Endometrial microvascular endothelial cells (primary cell): ENCODE results near the gene UST. TPM values are rescaled to one million over a fixed set of nuclear protein-coding genes. Genes with fewer than 3 reads are reported as not detected.
"Not testable (repeated sequence)": the region's sequence is repeated elsewhere in the genome, so short reads cannot be mapped to it uniquely, and the experiment has no call there.

Source experiments
- in situ Hi-C: cut with HindIII; loops from 2 replicates; pipeline ENCODE4 v1.10.0; 2017; ENCODE audit warnings: low sequenced_read_pairs, low pct_unique_long_range_greater_than_20kb; ENCODE audit errors: inconsistent ontology term
- total RNA-seq: library from RNA; depleted of rRNA; stranded (reverse); fragments of >200 nt; gene quantifications from one replicate; pipeline ENCODE4 v1.2.3, GENCODE V29; 2015; ENCODE audit errors: inconsistent ontology term

The UST gene
- total RNA-seq, 1 donor from 2014 or later: 0.09 TPM

GRCh38 chr6:148761527-148762011, 14.7 kb downstream of the UST start:
- in situ Hi-C loops: no loop called here

- in situ Hi-C loops: no loop called here
Observed at GRCh38 chr6:148762231-148762630, 15.4 kb downstream of the UST start.

- in situ Hi-C loops: not testable (repeated sequence)
Observed at GRCh38 chr6:148764259-148765020, 17.6 kb downstream of the UST start.

- in situ Hi-C loops: no loop called here
Observed at GRCh38 chr6:148765898-148766808, 19.3 kb downstream of the UST start.

- in situ Hi-C loops: no loop called here
Observed at GRCh38 chr6:148768646-148769270, 21.9 kb downstream of the UST start.

GRCh38 chr6:148769304-148769968, 22.6 kb downstream of the UST start:
- in situ Hi-C loops: no loop called here

- in situ Hi-C loops: no loop called here
Observed at GRCh38 chr6:148770408-148771211, 23.8 kb downstream of the UST start.

GRCh38 chr6:148771212-148771601, 24.4 kb downstream of the UST start:
- in situ Hi-C loops: no loop called here

GRCh38 chr6:148771896-148772554, 25.2 kb downstream of the UST start:
- in situ Hi-C loops: no loop called here

- in situ Hi-C loops: no loop called here
Observed at GRCh38 chr6:148775161-148775560, 28.3 kb downstream of the UST start.

GRCh38 chr6:148776321-148777308, 29.8 kb downstream of the UST start:
- in situ Hi-C loops: no loop called here

GRCh38 chr6:148779142-148779562, 32.3 kb downstream of the UST start:
- in situ Hi-C loops: no loop called here

- in situ Hi-C loops: not testable (repeated sequence)
Observed at GRCh38 chr6:148780423-148780822, 33.6 kb downstream of the UST start.

GRCh38 chr6:148780918-148781436, 34.1 kb downstream of the UST start:
- in situ Hi-C loops: no loop called here

GRCh38 chr6:148789948-148790347, 43.1 kb downstream of the UST start:
- in situ Hi-C loops: no loop called here

- in situ Hi-C loops: no loop called here
Observed at GRCh38 chr6:148790404-148790803, 43.6 kb downstream of the UST start.
